Lung (tissue), 12 donors: Measurements from ENCODE around the gene ANXA3. TPM values are rescaled to one million over a fixed set of nuclear protein-coding genes. Genes with fewer than 3 reads are reported as not detected.
"Not testable (repeated sequence)": the region's sequence is repeated elsewhere in the genome, so short reads cannot be mapped to it uniquely, and the experiment has no call there.

ENCODE experiments used
- ATAC-seq: fragments of 200-7000 bp; cut with Tn5 transposase; one replicate; pipeline ENCODE4 v1.9.1; 2020; ENCODE audit warnings: moderate number of reproducible peaks; ENCODE audit not compliant: insufficient read depth, low FRiP score
- DNase-seq, 3 donors: peaks; one replicate each; pipeline ENCODE4 v3.0.0-alpha.2; 2013 to 2017
- H3K27ac ChIP-seq, 2 donors: one replicate each; pipeline ENCODE4 v1.5.1; 2013; ENCODE audit warnings: mild to moderate bottlenecking in 2 of 2, moderate library complexity in 2 of 2, control low read depth in 1 of 2, inconsistent platforms in 1 of 2, low read depth in 1 of 2, low read length in 1 of 2
- H3K27me3 ChIP-seq, 3 donors: one replicate each; pipeline ENCODE4 v1.5.1; 2013; ENCODE audit warnings: low read length in 2 of 3; ENCODE audit not compliant: control insufficient read depth in 3 of 3, insufficient read depth in 3 of 3
- H3K36me3 ChIP-seq, 4 donors: one replicate each; pipeline ENCODE4 v1.5.1; 2013; ENCODE audit warnings: low read length in 4 of 4, mild to moderate bottlenecking in 1 of 4, moderate library complexity in 1 of 4; ENCODE audit not compliant: control insufficient read depth in 4 of 4, insufficient read depth in 4 of 4
- H3K4me1 ChIP-seq, 5 donors: one replicate each; pipeline ENCODE4 v1.5.1; 2013; ENCODE audit warnings: low read length in 5 of 5, mild to moderate bottlenecking in 2 of 5, moderate library complexity in 1 of 5; ENCODE audit not compliant: control insufficient read depth in 5 of 5, insufficient read depth in 5 of 5
- H3K4me3 ChIP-seq: one replicate; pipeline ENCODE4 v1.5.1; 2013; ENCODE audit warnings: mild to moderate bottlenecking, control low read depth, moderate library complexity
- H3K9ac ChIP-seq, 2 donors: one replicate each; pipeline ENCODE4 v1.5.1; 2013; ENCODE audit warnings: low read length in 2 of 2, control low read depth in 1 of 2; ENCODE audit not compliant: insufficient read depth in 1 of 2
- H3K9me3 ChIP-seq, 4 donors: one replicate each; pipeline ENCODE4 v1.5.1; 2013; ENCODE audit warnings: low read length in 3 of 4, mild to moderate bottlenecking in 1 of 4, moderate library complexity in 1 of 4; ENCODE audit not compliant: control insufficient read depth in 4 of 4, insufficient read depth in 3 of 4
- CTCF ChIP-seq: IDR thresholded peaks from 2 replicates; pipeline ENCODE4 v1.5.1; 2012; ENCODE audit warnings: mild to moderate bottlenecking; ENCODE audit errors: control extremely low read depth, extremely low read depth
- WGBS, 2 donors: extraction: QIAGEN DNeasy Blood & Tissue Kit; methylation state at CpG; one replicate each; pipeline ENCODE4 v1.1.7; 2013; 5-methylcytosine and 5-hydroxymethylcytosine counted together
- polyA plus RNA-seq, 2 donors: library from polyadenylated mRNA; stranded (reverse); fragments of 200-250 nt; gene quantifications; one replicate each; pipeline ENCODE4 v1.2.1, GENCODE V29; 2013
- total RNA-seq, 2 donors: library from RNA; depleted of rRNA in 1 of 2; stranded (reverse); fragments of >200 nt in 1 of 2; gene quantifications; one replicate each; pipeline ENCODE4 v1.2.1, GENCODE V29; 2014 to 2021
- donor health status: control.
- donor health status: control.
- donor health status: Bipolar disorder and iron deficiency.
- donor health status: healthy.
- donor health status: DM: yes; HTN: yes; CAD: no.

ANXA3 gene
- total and polyA plus RNA-seq, 4 donors, result 84.1 to 244 (median 156) TPM

- H3K36me3 ChIP-seq, result peaks cover 0 to 9% (median 0%) of the 10 kb centered on the region in 4 donors
- DNase-seq (no peak), ATAC-seq (no peak)
- H3K9me3 ChIP-seq, result no peaks in the 10 kb centered on the region
- H3K4me1 ChIP-seq, result peaks cover 0 to 9% (median 0%) of the 10 kb centered on the region in 5 donors
- no peak overlapping the region for H3K27ac ChIP-seq
- 86 to 87% methylated on average over 3 of the region's 3 CpGs for WGBS, 2 donors
- no peak for TF ChIP-seq CTCF
- no peak overlapping the region for H3K4me3 ChIP-seq
- H3K9ac ChIP-seq, result no peak overlapping the region
- H3K27me3 ChIP-seq, result no peaks in the 10 kb centered on the region
Observed at GRCh38 chr4:78596111-78596742, 44.7 kb downstream of the ANXA3 start.

GRCh38 chr4:78598431-78598830 is 46.9 kb downstream of the ANXA3 start:
- not testable (repeated sequence) for H3K9ac ChIP-seq, H3K4me3 ChIP-seq, DNase-seq, H3K27me3 ChIP-seq, H3K27ac ChIP-seq, H3K9me3 ChIP-seq, H3K4me1 ChIP-seq, ATAC-seq
- 80 to 90% methylated on average over 10 of the region's 10 CpGs for WGBS, 2 donors
- peaks cover 0 to 12% (median 0%) of the 10 kb centered on the region in 4 donors for H3K36me3 ChIP-seq

GRCh38 chr4:78599147-78599546 is 47.6 kb downstream of the ANXA3 start:
- Histone ChIP-seq H3K27me3 (no peaks in the 10 kb centered on the region), H3K9ac (no peak overlapping the region), H3K27ac (no peak overlapping the region), H3K4me1 (peaks cover 0 to 6% (median 0%) of the 10 kb centered on the region in 5 donors), H3K9me3 (no peaks in the 10 kb centered on the region), H3K4me3 (no peak overlapping the region), H3K36me3 (peaks cover 0 to 12% (median 0%) of the 10 kb centered on the region in 4 donors)
- WGBS, 2 donors, result 88 to 93% methylated on average over 4 of the region's 4 CpGs
- ATAC-seq (no peak), DNase-seq (no peak)
- no peak for TF ChIP-seq CTCF

- 39 to 52% methylated on average over 2 of the region's 2 CpGs for whole genome bisulfite sequencing, 2 donors
- Histone ChIP-seq H3K9ac (no peak overlapping the region), H3K36me3 (peaks cover 0 to 12% (median 0%) of the 10 kb centered on the region in 4 donors), H3K27ac (no peak overlapping the region), H3K4me1 (peaks cover 0 to 6% (median 0%) of the 10 kb centered on the region in 5 donors), H3K9me3 (no peaks in the 10 kb centered on the region), H3K27me3 (no peaks in the 10 kb centered on the region), H3K4me3 (no peak overlapping the region)
- no peak for DNase-seq
- no peak for ATAC-seq
- TF ChIP-seq CTCF, result no peak
Observed at GRCh38 chr4:78599931-78600375, 48.4 kb downstream of the ANXA3 start.
